HG02678 (cell line): ENCODE measurements around the gene TRIM2.

ENCODE experiments used
- ATAC-seq: cut with Tn5 transposase; IDR thresholded peaks from one replicate; pipeline ENCODE4 v1.9.1; 2021; ENCODE audit warnings: mild to moderate bottlenecking, moderate library complexity; ENCODE audit not compliant: unreplicated experiment

TRIM2 gene

DNA sequence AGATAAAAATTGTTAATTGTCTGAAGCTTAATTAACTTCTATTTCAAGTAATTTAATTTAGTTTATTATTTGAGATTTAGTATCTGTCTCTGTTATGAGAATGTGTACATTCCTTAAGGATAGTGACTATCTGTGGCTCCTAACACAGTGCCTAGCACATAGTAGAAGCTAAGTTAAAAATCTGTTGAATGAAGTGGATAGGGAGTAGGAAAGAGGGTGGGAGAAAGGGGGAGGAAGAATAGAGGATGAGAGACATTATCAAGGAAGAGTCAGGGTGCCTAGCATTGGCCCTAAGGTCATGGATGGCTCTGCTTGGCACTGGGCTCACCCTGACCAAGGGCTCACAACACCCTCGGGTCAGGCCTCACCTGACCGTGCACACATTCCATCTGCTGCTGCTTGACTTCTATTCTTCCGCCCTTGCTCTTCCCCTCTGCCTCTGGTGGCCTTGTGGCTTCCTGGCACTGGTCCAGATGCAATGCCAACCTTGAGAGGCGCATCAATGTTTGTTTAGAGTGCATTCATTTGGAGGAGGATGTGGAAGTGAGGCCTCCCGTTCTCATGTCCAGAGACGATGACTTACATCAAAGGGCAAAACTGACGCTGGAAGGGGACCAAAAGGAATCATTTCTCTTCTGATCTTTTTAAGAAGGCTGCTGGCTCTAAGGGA is 42.3 kb downstream of the TRIM2 start:
- no peak for ATAC-seq

- ATAC-seq, result no peak
Observed at GRCh38 chr4:153247116-153247490, 42.9 kb downstream of the TRIM2 start.

GRCh38 chr4:153248641-153249198 is 44.5 kb downstream of the TRIM2 start:
- ATAC-seq, result peak; percentile 5

DNA sequence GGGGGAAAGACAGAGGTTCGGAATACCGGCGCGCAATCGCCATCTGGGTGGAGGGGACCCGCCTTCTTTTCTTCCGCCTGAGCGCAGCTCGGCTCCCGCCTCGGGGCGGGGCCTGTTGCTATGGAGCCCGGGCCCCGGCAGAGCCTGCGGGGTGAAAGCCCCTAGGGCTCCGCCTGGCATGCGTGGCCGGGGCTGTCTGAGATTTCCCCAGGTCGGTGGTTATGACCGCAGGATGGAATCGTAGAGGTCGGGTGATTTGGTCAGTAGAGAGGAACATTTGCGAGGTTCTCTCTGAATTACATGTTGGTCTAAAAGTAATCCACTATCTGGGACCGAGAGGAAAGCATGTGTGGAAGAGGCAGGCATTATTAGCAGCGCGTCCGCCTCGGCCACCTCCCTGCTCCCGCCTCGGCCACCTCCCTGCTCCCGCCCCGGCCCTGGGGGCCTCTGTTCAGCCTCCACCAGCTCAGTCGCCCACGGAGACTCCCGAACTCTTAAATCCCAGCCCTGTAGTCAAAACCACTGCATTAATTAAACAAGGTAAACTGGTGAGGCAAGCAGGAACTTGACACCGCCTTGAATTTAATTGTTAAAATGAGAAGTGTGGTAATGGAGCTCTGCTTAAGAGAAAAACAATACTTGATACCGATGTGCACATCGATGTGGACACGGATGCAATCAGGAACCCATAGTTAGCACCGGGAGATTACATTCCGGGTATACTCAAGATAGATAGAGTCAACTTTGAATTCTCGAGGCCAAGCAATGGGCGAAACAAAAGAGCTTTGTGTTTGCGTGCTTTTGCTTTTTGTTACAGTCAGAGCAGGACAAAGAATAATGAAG is 45.2 kb downstream of the TRIM2 start:
- ATAC-seq, result peak; percentile 99

GRCh38 chr4:153252122-153252521 is 47.9 kb downstream of the TRIM2 start:
- no peak for ATAC-seq

- ATAC-seq, result no peak
Observed at GRCh38 chr4:153255233-153255632, 51.0 kb downstream of the TRIM2 start.

- peak; percentile 83 for ATAC-seq
Observed at GRCh38 chr4:153257151-153257620, 52.9 kb downstream of the TRIM2 start.

DNA sequence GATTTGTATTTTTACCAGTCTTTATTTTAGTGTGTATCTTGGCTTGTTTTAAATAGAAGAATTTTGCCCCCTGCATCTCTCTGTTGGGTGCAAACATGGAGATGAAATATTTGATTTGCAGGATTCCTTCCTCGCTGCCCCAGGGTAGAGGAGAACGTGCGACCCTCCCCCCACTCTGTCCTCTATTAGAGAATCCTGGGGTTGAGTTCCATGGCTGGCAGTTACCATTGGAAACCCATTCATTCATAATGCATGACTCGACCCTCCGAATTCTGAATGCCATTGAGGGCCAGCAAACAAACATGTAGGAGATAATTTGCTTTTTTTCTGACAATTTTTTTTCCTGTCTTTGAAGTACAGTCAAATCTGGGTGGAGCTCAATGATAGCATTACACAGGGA is 53.7 kb downstream of the TRIM2 start:
- ATAC-seq, result no peak

GRCh38 chr4:153258750-153259149 is 54.5 kb downstream of the TRIM2 start:
- no peak for ATAC-seq

DNA sequence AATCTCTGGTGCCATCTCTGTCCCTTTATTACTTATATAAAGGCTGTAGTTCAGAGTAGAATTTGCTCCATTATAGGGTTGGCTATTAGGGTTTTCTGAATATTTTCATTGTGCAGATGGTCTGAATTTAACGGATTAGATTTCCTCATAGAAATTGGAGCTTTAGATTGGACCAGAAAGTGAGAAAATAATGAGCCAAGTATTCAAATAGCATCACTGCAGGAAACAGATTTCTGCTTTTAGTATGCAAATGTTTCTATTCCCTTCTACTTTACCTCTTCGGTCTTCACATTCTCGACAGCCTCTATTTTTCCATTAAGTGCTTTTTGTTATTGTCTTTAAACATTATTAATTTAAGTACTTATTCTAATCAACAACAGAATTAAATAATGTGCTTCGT is 55.4 kb downstream of the TRIM2 start:
- ATAC-seq, result no peak

GRCh38 chr4:153260132-153260531 is 55.9 kb downstream of the TRIM2 start:
- no peak for ATAC-seq

DNA sequence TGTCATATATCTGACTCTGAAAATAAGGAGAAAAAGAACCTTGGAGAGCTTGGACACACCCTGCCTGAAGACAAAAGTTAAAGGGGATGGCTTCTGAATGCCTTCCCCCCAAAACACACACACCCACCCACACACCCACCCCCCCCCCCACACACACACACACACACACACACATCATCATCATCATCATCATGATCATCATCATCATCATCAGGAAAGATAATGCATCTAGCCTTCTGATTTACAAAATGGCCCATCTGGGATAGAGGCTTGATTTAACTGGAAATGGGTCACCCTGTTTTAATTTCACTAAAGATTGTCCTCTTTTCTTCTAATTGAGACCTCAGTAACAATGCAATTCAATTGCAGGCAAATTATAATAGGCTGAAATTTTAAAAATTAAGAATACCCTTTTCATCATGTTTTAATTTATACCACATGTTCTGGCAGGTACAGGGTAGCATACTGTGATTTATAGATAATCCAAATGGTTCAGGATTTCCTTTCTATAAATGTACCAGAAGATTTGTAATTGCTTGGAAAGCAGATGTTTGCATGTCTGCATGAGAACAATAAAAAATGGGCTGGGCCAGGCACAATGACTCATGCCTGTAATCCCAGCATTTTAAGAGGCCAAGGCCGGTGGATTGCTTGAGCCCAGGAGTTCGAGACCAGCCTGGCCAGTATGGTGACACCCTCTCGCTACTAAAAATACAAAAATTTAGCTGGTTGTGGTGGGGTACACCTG is 56.5 kb downstream of the TRIM2 start:
- no peak for ATAC-seq

GRCh38 chr4:153261461-153261860 is 57.2 kb downstream of the TRIM2 start:
- ATAC-seq, result no peak

- no peak for ATAC-seq
Observed at GRCh38 chr4:153261914-153262313, 57.7 kb downstream of the TRIM2 start.

GRCh38 chr4:153265306-153266047 is 61.2 kb downstream of the TRIM2 start:
- no peak for ATAC-seq

DNA sequence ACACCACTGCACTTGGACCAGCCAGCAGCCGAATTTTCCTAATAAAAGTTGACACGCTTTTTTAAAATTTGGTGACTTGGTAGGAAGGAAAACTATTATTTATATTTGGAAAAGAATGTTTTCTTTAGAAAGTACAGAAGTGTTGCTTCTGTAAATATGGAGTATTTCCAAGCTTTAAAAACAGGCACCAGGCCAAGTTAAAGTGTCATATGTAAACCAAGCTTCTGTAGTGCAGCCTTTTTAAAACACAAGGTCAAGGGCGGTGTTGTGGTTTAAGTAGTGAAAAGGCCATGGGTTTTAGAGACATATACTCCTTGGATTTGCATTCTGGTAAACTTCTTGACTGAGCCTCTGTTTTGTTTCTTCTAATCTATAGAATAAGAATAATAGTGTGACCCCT is 62.7 kb downstream of the TRIM2 start:
- no peak for ATAC-seq

DNA sequence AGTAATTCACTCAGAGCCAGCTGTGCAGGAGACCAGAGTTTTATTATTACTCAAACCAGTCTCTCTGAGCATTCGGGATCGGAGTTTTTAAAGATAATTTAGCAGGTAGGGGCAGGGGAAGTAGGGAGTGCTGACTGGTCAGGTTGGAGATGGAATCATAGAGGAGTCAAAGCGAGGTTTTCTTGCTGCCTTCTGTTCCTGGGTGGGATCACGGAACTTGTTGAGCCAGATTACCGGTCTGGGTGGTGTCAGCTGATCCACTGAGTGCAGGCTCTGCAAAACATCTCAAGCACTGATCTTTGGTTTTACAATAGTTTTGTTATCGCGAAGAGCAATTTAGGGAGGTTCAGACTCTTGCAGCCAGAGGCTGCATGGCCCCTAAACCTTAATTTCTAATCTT is 63.6 kb downstream of the TRIM2 start:
- no peak for ATAC-seq

GRCh38 chr4:153268295-153268694 is 64.1 kb downstream of the TRIM2 start:
- ATAC-seq, result no peak

DNA sequence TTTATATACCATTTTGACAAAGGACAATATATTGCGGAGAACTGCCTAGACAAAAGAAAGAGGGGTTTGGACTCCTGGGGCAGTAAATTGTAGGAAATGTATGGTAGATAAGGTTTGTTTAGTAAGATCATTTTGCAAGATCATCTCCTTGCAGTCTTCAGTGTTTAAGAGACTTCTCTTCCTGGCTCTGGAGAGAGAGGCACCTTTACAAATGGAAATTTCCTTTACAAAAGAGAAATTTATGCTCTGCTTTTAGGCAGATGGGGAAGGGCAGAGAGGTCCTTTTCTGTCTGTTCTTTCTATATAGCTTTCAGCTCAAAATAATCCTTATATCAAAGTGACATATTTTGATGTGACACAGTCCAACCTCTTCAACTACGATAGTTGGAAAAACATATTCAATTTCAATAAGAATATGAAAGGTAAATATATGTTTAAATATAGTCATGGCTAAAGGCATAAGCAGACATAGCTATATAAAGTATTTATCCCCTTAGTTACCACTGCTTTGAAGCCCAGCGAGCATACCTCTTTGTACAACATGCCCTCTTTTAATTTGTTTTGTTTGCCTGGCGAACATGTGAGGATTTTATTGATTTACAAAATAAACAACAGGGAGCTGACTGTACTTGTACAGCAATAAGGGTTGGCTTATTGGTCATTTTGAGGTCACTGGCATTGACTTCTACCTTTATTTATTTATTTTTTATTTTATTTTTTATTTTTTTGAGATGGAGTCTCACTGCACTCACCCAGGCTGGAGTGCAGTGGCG is 65.2 kb downstream of the TRIM2 start:
- no peak for ATAC-seq

- ATAC-seq, result no peak
Observed at GRCh38 chr4:153270361-153270760, 66.1 kb downstream of the TRIM2 start.
